Stimulated activated CD4-positive, alpha-beta T cell treated with anti-CD3 and anti-CD28 coated beads, Interleukin-1b, Interleukin-23, amount 100 ng/mL, for 24 hours (primary cell): ENCODE measurements around the gene RANBP3.

Experiments
- DNase-seq, 4 experiments: peaks; one replicate each; pipeline ENCODE4 v3.0.0-alpha.2; 2020; ENCODE audit warnings: low read depth in 4 of 4, low spot score in 1 of 4

Gene RANBP3

DNA sequence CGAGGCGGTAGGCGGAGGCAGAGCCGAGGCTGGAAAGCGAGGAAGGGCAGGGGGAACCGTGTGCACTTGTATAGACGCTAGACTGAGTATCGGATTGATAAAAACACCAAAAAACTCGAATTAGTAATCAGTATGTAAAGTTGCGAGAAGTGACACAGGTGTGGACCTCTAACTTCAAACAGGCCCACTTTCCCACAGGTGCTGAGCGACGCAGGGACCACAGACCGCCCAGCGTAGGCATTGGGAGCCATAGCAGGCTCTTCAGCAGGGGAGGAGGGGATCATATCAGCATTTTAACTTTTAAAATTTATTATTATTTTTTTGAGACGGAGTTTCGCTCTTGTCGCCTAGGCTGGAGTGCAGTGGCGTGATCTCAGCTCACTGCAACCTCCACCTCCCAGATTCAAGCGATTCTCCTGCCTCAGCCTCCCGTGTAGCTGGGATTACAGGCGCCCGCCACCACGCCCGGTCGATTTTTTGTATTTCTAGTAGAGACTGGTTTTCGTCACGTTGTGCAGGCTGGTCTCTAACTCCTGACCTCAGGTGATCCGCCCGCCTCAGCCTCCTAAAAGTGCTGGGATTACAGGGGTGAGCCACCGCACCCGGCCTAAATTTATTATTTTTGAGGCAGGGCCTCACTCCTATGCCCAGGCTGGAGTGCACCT is 72.7 kb downstream of the RANBP3 start:
- no peak for DNase-seq

DNA sequence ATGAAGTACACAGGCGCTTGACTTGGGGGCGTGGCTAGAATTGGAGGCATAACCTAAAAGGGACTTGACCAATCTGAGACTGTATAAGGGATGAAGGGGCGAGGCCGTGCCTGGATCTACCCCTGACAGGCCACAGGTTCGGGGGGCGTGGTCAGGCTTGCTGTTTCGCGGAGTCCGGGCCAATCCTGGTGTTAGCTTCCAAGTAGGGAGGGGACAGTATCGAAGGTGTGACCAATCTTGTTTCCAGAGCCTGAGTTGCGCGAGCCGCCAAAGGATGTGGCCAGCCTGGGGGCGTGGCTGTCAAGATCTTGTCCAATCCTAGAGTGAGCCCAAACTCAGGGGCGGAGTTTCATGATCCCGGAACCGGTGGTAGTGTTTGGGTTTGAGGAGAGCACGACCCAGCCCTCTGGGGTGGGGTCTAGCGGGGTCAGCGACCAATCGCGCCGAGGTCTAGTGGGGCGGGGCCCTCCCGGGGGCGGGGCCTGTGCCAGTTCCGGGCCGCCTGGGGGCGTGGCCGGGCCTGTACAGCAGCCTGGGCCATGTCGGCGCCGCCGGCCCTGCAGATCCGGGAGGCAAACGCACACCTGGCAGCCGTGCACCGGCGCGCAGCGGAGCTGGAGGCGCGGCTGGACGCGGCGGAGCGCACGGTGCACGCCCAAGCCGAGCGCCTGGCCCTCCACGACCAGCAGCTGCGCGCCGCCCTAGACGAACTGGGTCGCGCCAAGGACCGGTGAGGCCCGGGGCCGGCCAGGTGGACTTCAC is 73.4 kb downstream of the RANBP3 start, which contains the start of gene VMAC:
Gene VMAC (plus strand): TSS at position 521 of the 762 bp plus-strand sequence. CDS start 19 bp downstream, at position 540.
- DNase-seq: peak; percentile 98 to 100 (median 100)

- peak; percentile 96 to 98 (median 97) for DNase-seq
Measured at GRCh38 chr19:5903624-5904351, 74.2 kb downstream of the RANBP3 start, which contains the start of gene NDUFA11. Gene NDUFA11, minus strand, starts transcription at chr19:5903790. Its CDS starts 82 bp downstream, at chr19:5903708.

DNA sequence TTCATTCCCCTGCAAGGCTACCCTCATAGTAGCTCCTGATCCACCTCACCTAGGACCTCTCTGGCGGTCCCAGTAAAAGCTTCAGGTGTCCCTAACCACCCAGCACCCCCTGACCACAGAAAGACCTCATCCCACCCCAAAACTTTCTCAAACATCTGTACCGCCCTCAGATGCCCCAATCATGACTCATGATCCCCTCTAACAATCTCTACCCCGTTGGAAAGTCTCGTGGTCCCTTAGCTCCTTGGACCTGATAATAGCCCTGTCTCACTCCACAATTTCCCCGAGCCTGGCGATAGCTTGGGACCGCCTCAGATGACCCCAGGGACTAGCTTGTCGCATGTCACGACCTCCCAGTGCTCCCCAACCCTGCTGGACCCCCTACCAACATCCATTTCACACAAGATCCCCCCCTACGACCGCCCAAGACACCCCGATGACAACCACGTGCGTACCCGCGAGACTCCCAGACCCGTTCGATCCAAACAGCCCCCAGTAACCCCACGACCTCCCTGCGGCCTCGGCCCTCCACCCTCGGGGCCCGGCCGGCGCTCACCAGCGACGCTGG is 74.8 kb downstream of the RANBP3 start:
- DNase-seq: no peak

DNA sequence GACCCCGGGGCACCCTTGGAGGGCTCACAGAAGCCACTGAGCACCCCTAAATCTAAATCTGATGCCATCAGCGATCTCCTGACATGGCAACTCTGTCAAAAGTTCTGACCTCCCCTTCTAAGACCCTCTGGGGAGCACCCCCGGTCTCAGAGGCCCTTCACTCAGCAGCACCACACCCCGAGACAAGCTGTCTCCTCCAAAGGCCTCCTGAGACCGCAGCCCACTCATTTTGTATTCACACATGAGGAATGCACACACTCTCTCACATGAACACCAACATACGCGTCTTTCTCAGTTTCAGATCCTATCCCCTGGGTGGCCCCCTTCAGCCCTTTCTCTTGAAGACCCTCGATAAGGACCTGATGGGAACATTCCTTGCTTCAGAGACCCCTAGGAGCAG is 77.0 kb downstream of the RANBP3 start:
- DNase-seq: no peak

- DNase-seq: no peak
Measured at GRCh38 chr19:5899728-5900526, 78.0 kb downstream of the RANBP3 start.

DNA sequence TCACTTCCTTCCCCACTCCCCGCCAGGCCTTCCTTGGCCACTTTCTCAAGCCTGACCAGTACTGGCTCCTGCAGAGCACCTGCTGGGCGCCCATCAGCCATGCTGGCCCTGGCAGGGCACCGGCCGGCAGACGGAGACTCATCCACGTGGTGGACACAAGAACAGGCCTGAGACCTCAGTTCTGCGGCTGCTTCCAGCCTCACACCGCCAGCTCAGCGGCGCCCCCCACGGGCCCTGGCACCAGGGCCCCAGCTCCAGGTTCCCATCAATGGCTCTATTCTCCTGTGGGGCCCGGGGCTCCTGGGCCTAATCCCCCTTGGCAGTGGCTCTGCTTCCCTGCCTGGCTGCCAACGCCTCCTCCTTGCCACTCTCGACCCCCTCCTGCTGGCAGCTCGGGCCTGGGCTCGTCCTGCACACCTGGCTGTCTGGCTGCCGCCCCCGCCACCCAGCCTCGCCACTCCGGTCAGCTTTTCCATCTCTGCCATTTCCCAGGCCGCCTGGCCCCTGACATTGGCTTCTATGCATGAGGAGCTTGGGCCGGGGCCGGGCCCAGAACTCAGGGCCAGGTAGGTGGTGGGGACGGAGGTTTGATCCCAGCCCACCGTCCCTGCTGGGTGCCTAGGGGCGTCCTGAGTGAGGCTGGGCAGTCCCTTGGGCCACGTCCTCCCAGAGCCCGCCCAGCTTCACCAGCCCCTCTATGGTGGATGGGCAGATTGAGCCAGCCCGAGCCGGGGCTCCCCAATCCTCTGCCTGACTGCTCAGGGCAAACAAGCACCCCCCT is 80.6 kb downstream of the RANBP3 start:
- DNase-seq: no peak

DNA sequence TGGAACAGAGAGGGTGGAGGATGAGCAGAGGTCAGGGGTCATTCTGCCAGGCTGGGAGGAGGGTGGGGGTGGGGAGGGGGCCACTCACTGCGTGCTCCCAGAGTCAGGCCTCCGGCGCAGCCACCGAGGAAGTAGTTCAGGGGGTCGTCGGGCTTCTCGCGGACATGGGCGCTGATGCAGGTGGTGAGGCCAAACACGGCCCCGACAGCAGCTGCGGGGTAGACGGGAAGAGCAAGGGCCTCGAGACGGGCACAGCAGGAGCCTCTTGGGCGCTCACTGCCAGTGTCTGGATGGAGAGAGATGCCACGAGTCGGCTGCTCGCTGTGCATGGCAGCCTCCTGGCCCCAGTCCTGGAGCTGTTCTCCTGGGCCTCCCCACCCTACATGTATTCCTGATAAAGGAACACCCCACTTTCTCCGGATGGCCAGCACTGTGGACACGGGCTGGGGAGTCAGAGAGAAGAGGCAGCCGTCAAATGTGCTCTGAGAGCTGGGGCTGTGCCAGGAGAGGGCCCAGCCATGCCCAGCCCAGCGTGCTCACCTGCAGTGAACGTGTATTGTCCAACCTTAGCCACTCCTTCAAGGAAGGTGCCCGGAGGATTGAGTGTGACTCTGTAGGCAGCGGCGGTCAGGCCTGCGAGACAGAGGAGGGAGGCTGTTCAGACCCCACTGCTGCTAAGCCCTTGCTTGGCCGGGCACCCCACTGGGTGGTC is 81.4 kb downstream of the RANBP3 start:
- DNase-seq: no peak

DNA sequence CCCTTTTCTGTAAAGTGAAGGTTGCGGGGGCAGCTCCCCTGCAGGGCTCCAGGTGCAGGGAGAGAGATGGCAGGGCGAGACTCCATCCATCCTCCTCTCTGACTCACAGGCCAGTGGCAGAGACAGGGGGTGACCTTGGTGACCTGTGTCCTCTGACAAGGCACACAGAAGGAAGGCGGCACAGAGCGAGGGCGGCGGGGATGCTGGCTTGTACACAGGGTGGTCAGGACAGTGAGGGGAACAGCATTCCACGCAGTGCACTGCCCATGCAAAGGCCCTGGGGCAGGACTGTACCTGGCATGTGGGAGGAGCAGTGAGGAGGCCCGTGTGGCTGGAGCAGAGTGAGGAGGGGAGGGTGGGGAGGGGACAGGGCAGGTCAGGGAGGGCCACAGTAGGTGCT is 82.0 kb downstream of the RANBP3 start:
- no peak for DNase-seq

DNA sequence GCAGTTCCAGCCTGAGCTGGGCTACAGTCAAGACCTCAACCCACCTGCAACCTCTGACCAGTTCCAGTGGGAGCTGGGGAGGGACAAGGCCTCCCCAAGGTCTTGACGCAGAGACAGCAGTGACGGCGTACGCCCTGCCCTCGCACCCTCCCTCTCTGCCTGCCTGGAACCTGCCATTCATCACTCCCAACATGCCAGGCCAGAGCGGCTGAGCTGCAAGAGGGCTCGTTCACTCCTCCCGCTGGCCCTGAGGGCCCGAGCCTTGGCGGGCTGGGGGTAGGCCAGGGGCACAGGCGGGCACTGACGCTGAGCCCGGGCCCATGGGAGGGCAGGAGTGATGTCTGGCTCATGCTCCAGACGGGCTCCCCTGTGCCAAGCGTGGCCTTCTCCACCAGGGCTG is 82.5 kb downstream of the RANBP3 start:
- DNase-seq: no peak

DNA sequence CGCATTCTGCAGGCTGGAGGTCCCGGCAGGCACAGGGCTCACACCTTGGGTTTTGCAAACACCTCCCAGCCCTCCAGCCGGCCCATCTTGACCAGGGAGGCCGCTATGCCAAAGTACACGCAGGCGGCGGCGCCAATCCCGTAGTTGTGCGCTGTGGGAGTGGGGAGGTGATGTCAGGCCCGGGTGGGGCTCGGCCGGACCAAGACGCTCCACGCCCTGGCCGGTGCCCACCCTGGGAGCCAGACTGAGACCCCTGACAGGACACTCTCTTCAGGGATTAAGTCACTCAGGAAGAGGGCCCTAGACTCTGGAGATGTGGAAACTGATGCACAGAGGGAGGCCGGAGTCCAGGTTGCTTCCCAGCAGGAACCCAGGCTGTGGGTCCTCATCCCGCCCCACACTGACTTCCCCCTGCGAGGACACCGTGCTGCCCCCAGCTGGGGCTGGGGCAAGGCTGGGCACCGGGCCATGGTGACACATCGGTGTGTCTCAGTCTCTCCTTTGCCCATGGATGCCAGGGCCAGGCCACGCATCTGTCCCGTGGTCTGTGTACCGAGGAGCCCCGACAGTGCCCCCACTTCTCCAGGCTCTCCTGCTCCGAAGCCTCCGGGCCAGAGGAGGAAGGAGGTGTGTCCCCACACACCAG is 83.1 kb downstream of the RANBP3 start:
- no peak for DNase-seq

GRCh38 chr19:5893907-5894703 is 83.8 kb downstream of the RANBP3 start:
- DNase-seq: no peak

DNA sequence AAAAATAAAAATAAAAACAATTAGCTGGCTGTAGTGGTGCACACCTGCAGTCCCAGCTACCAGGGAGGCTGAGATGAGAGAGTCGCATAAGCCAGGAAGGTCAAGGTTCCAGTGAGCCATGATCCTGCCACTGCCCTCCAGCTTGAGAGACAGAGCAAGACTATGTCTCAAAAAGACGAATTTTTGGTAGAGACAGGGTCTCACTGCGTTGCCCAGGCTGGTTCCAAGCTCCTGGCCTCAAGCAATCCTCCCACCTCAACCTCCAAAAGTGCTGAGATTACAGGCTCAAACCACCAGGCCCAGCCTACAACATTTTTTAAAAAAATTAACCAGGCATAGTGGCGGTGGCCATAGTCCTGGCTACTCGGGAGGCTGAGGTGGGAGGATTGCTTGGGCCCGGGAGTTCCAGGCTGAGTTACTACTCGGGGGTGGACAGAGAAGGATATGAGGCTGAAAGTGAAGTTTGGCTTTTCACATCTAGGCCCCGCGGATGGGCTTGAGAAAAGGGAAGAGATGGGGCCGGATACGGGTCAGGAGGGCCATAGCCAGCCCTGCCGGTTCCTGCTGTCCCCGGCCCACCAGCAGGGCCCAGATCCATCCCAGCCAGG is 84.5 kb downstream of the RANBP3 start:
- no peak for DNase-seq

DNA sequence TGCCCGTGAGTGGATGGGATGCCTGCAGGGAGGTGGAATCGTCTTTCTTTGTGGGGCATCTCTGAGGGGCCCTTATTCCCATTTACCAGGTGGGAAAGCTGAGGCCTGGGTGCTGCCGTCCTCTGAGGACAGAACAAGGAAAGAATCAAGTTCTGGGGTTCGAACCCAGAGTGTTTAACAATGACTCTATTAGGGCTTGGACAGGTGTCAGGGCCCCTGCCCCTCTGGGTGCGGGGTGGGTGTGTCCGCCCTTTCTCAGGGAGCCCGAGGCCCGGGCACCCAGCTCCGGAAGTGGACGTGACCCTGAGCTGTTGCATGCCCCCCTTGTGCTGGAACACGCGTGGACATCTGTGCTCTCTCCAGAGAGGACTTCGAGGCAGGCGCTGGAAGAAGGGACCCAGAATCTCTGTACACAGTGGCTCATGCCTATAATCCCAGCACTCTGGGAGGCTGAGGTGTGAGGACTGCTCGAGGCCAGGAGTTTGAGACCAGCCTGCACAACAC is 85.1 kb downstream of the RANBP3 start:
- DNase-seq: no peak

- DNase-seq: no peak
Measured at GRCh38 chr19:5891938-5892771, 85.8 kb downstream of the RANBP3 start.

- DNase-seq: no peak
Measured at GRCh38 chr19:5891572-5891937, 86.4 kb downstream of the RANBP3 start.

DNA sequence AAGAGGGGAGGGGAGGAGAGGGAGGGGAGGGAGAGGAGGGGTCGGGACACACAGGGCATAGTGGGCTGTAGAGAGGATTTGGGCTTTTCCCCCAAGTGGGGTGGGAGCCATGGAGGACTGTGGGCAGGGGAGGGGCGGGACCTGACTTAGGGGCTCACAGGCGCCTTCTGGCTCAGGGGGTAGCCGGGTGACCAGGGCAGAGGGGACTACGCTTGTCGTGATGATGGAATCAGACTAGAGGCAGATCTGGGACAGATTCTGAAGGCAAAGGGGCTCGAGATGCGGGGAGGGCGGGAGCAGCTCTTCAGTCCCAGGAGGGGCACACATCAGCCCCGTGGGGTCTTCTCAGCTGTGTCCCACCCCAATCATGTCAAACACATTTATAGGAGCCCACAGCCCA is 87.8 kb downstream of the RANBP3 start:
- no peak for DNase-seq
